IPS-18c (cell line): ENCODE results near the gene SPATA33.

Experiments used
- H3K4me3 ChIP-seq: 2 replicates; pipeline ENCODE4 v1.7.0; 2013; ENCODE audit warnings: low read depth, mild to moderate bottlenecking, low read length, moderate library complexity; ENCODE audit not compliant: insufficient read depth
- H3K9me3 ChIP-seq: one replicate; pipeline ENCODE4 v1.6.1; 2013; ENCODE audit warnings: mild to moderate bottlenecking, low read length, moderate library complexity; ENCODE audit not compliant: control insufficient read depth, insufficient read depth

SPATA33 gene

GRCh38 chr16:89711601-89712273, 54.1 kb downstream of the SPATA33 start:
- H3K4me3 ChIP-seq = peak overlapping the region; percentile 92
- no peaks in the 10 kb centered on the region for H3K9me3 ChIP-seq

- H3K9me3 ChIP-seq = no peaks in the 10 kb centered on the region
- peak overlapping the region; percentile 92 for H3K4me3 ChIP-seq
Observed at GRCh38 chr16:89712274-89712781, 54.7 kb downstream of the SPATA33 start.

- no peaks in the 10 kb centered on the region for H3K9me3 ChIP-seq
- H3K4me3 ChIP-seq = no peak overlapping the region
Observed at GRCh38 chr16:89716493-89716892, 58.9 kb downstream of the SPATA33 start.

- H3K9me3 ChIP-seq = no peaks in the 10 kb centered on the region
- H3K4me3 ChIP-seq = no peak overlapping the region
Observed at GRCh38 chr16:89716916-89717687, 59.5 kb downstream of the SPATA33 start.

- Histone ChIP-seq H3K4me3 (no peak overlapping the region), H3K9me3 (no peaks in the 10 kb centered on the region)
Observed at GRCh38 chr16:89717688-89718505, 60.3 kb downstream of the SPATA33 start.
